CD4-positive, alpha-beta T cell treated with Interferon gamma for 1 hour (primary cell): ENCODE data around the gene CRB2.
"Not testable (repeated sequence)": the region's sequence is repeated elsewhere in the genome, so short reads cannot be mapped to it uniquely, and the experiment has no call there.

Experiments
- DNase-seq: peaks from one replicate; pipeline ENCODE4 v3.0.0-alpha.2; 2020

CRB2 gene

GRCh38 chr9:123383512-123384170 lies 27.6 kb downstream of the CRB2 start:
- DNase-seq, result no peak

- no peak for DNase-seq
Observed at GRCh38 chr9:123387686-123388085, 31.7 kb downstream of the CRB2 start.

GRCh38 chr9:123389070-123389469 lies 33.1 kb downstream of the CRB2 start:
- no peak for DNase-seq

- no peak for DNase-seq
Observed at GRCh38 chr9:123389698-123390097, 33.7 kb downstream of the CRB2 start.

GRCh38 chr9:123390337-123391135 lies 34.5 kb downstream of the CRB2 start:
- DNase-seq, result no peak

GRCh38 chr9:123391233-123391632 lies 35.2 kb downstream of the CRB2 start:
- DNase-seq, result no peak

- no peak for DNase-seq
Observed at GRCh38 chr9:123391946-123392345, 35.9 kb downstream of the CRB2 start.

GRCh38 chr9:123392802-123393201 lies 36.8 kb downstream of the CRB2 start:
- DNase-seq, result no peak

GRCh38 chr9:123394291-123395235 lies 38.6 kb downstream of the CRB2 start:
- DNase-seq, result no peak

- no peak for DNase-seq
Observed at GRCh38 chr9:123395276-123395688, 39.3 kb downstream of the CRB2 start.

- DNase-seq, result no peak
Observed at GRCh38 chr9:123395689-123396511, 39.9 kb downstream of the CRB2 start.

- DNase-seq, result no peak
Observed at GRCh38 chr9:123397975-123398374, 42.0 kb downstream of the CRB2 start.

GRCh38 chr9:123398938-123399337 lies 42.9 kb downstream of the CRB2 start:
- DNase-seq, result not testable (repeated sequence)

GRCh38 chr9:123399803-123400378 lies 43.9 kb downstream of the CRB2 start:
- no peak for DNase-seq

- no peak for DNase-seq
Observed at GRCh38 chr9:123400926-123401503, 45.0 kb downstream of the CRB2 start.

GRCh38 chr9:123401879-123402513 lies 46.0 kb downstream of the CRB2 start:
- no peak for DNase-seq

GRCh38 chr9:123402981-123403509 lies 47.0 kb downstream of the CRB2 start:
- no peak for DNase-seq

GRCh38 chr9:123406016-123406415 lies 50.0 kb downstream of the CRB2 start:
- no peak for DNase-seq

- DNase-seq, result no peak
Observed at GRCh38 chr9:123406691-123407216, 50.8 kb downstream of the CRB2 start.

GRCh38 chr9:123407217-123407851 lies 51.3 kb downstream of the CRB2 start:
- DNase-seq, result no peak
